K562 (cell line): ENCODE results near the gene XIRP2. TPM values are rescaled to one million over a fixed set of nuclear protein-coding genes. Genes with fewer than 3 reads are reported as not detected.

Experiments
- ATAC-seq: fragments of 200-7000 bp; cut with Tn5 transposase; 3 replicates; pipeline ENCODE4 v1.9.1; 2020; ENCODE audit warnings: moderate library complexity
- BruUV-seq: library from RNA; stranded (reverse); fragments of 400-500 nt; replicated peaks from 2 replicates; lab custom pipeline; 2021; lab: Mats Ljungman, UMichigan
- CTCF ChIA-PET: fragments of 300-600 bp; formaldehyde crosslinking; extraction: SDS; loops from one replicate; lab custom pipeline; 2021; ENCODE audit warnings: low intra/inter-chr PET ratio; lab: Yijun Ruan, JAX
- POLR2A ChIA-PET: fragments of 300-600, 350-650 bp; sonication (Branson Sonifier 250); formaldehyde crosslinking; extraction: SDS; loops from one replicate; lab custom pipeline; 2021; ENCODE audit warnings: antibody characterized with exemption, inconsistent platforms; lab: Yijun Ruan, JAX
- DNase-seq, 4 experiments: peaks; one replicate each; pipeline versions ENCODE4 v3.0.0 to v3.0.0-alpha.2; 2011 to 2018; ENCODE audit warnings: low spot score in 3 of 4, mixed read lengths in 3 of 4; ENCODE audit errors: extremely low read depth in 1 of 4
- FAIRE-seq: peaks from 2 replicates; lab custom pipeline; 2011; peaks lifted over from hg19 to GRCh38; lab: Jason Lieb, UNC
- H2AFZ ChIP-seq: 2 replicates; pipeline ENCODE4 v1.6.0; 2011; ENCODE audit warnings: low read depth, low read length, control low read depth, inconsistent platforms
- H3K27ac ChIP-seq: fragments of 200-600 bp; 3 replicates; pipeline ENCODE4 v1.8.0; 2011; ENCODE audit warnings: low read depth, mild to moderate bottlenecking, control low read depth, inconsistent platforms, low read length, moderate library complexity, mixed read lengths; ENCODE audit errors: extremely low read depth
- H3K27me3 ChIP-seq, 2 experiments: fragments of 300-600 bp in 1 of 2; 2 replicates in 1 of 2; 3 replicates in 1 of 2; pipeline versions ENCODE4 v1.6.0 to v1.8.0; 2011; ENCODE audit warnings: inconsistent platforms in 2 of 2, low read length in 2 of 2, mild to moderate bottlenecking in 1 of 2, mixed read lengths in 1 of 2, moderate library complexity in 1 of 2; ENCODE audit not compliant: control insufficient read depth in 2 of 2, insufficient read depth in 2 of 2
- H3K36me3 ChIP-seq: fragments of 300-600 bp; 3 replicates; pipeline ENCODE4 v1.8.0; 2011; ENCODE audit warnings: mild to moderate bottlenecking, low read length, inconsistent platforms; ENCODE audit not compliant: control insufficient read depth, insufficient read depth
- H3K4me1 ChIP-seq, 2 experiments: fragments of 200-600 bp in 1 of 2; replicated peaks in 1 of 2; 2 replicates in 1 of 2; 3 replicates in 1 of 2; pipeline versions ENCODE4 v1.5.1 to v1.8.0; 2011; ENCODE audit warnings: inconsistent platforms in 2 of 2, low read length in 2 of 2, mild to moderate bottlenecking in 1 of 2, mixed read lengths in 1 of 2, moderate library complexity in 1 of 2; ENCODE audit not compliant: control insufficient read depth in 2 of 2, insufficient read depth in 2 of 2
- H3K4me2 ChIP-seq: 2 replicates; pipeline ENCODE4 v1.6.1; 2011; ENCODE audit warnings: low read length, control low read depth, inconsistent platforms, mixed read lengths; ENCODE audit not compliant: insufficient read depth
- H3K4me3 ChIP-seq: fragments of 200-600 bp; sonication (generic), shearing (Covaris generic); 2 replicates; pipeline ENCODE4 v1.5.1; 2016; ENCODE audit warnings: control low read depth, inconsistent platforms
- H3K79me2 ChIP-seq: fragments of 200-600 bp; 3 replicates; pipeline ENCODE4 v1.8.0; 2011; ENCODE audit warnings: low read length, inconsistent platforms; ENCODE audit not compliant: control insufficient read depth, insufficient read depth
- H3K9ac ChIP-seq, 2 experiments: 2 replicates each; pipeline versions ENCODE4 v1.6.0 to v1.6.1; 2011; ENCODE audit warnings: low read depth in 2 of 2, low read length in 2 of 2, control low read depth in 1 of 2, inconsistent platforms in 1 of 2, mild to moderate bottlenecking in 1 of 2, mixed read lengths in 1 of 2; ENCODE audit not compliant: insufficient read depth in 1 of 2
- H3K9me1 ChIP-seq: one replicate; pipeline ENCODE4 v1.6.0; 2011; ENCODE audit warnings: inconsistent platforms, mild to moderate bottlenecking, low read length, moderate library complexity; ENCODE audit not compliant: control insufficient read depth, insufficient read depth
- H3K9me3 ChIP-seq: replicated peaks from 2 replicates; pipeline ENCODE4 v1.5.1; 2011; ENCODE audit warnings: low read depth, low read length, inconsistent platforms; ENCODE audit not compliant: control insufficient read depth, insufficient read depth
- H4K20me1 ChIP-seq: replicated peaks from 2 replicates; pipeline ENCODE4 v1.6.1; 2011; ENCODE audit warnings: low read length, inconsistent platforms, mixed read lengths; ENCODE audit not compliant: control insufficient read depth, insufficient read depth
- CC2D1A ChIP-seq: fragments of 450-650 bp; IDR thresholded peaks from 2 replicates; pipeline ENCODE4 v1.6.1; 2017; ENCODE audit warnings: mild to moderate bottlenecking
- CREB3 ChIP-seq: fragments of 450-650 bp; conservative IDR thresholded peaks from 2 replicates; pipeline ENCODE4 v1.6.1; 2016; ENCODE audit warnings: missing genetic modification characterization, low read depth, mild to moderate bottlenecking, missing compliant biosample characterization, moderate library complexity
- E2F5 ChIP-seq: sonication (generic); formaldehyde crosslinking; IDR thresholded peaks from 2 replicates; pipeline ENCODE4 v1.8.0; 2022; ENCODE audit warnings: mild to moderate bottlenecking, missing genetic modification reagents
- KLF6 ChIP-seq: fragments of 250-450 bp; sonication (Bioruptor Pico); IDR thresholded peaks from 2 replicates; pipeline ENCODE4 v1.4.0; 2020; ENCODE audit warnings: mild to moderate bottlenecking, moderate library complexity, borderline replicate concordance
- NKRF ChIP-seq: fragments of 450-650 bp; IDR thresholded peaks from 2 replicates; pipeline ENCODE4 v1.6.1; 2016; ENCODE audit warnings: borderline replicate concordance
- POLR2AphosphoS2 ChIP-seq: IDR thresholded peaks from 2 replicates; pipeline ENCODE4 v1.6.1; 2012; ENCODE audit warnings: low read length, improper control_type of control experiment
- POLR2G ChIP-seq: fragments of 200-400 bp; formaldehyde crosslinking; IDR thresholded peaks from 2 replicates; pipeline ENCODE4 v1.6.1; 2017; ENCODE audit warnings: low read depth, mild to moderate bottlenecking, antibody characterized with exemption, low read length, moderate library complexity
- SMAD1 ChIP-seq: fragments of 150-350 bp; IDR thresholded peaks from 2 replicates; pipeline ENCODE4 v1.6.1; 2014; ENCODE audit warnings: low read length, low read depth; ENCODE audit not compliant: partially characterized antibody
- SP2 ChIP-seq: IDR thresholded peaks from 2 replicates; pipeline ENCODE4 v1.6.1; 2011; ENCODE audit warnings: mild to moderate bottlenecking, low read depth, low read length, moderate library complexity; ENCODE audit not compliant: poor library complexity, severe bottlenecking; ENCODE audit errors: extremely low read depth
- ZNF197 ChIP-seq: fragments of 200-800 bp; sonication (Bioruptor generic); IDR thresholded peaks from 2 replicates; pipeline ENCODE4 v1.6.1; 2016; ENCODE audit warnings: low read depth, missing genetic modification characterization, missing compliant biosample characterization
- ZNF444 ChIP-seq: fragments of 250-450 bp; sonication (Bioruptor Pico); IDR thresholded peaks from 2 replicates; pipeline ENCODE4 v1.4.0; 2020; ENCODE audit warnings: mild to moderate bottlenecking, moderate library complexity
- WGBS: fragments of 100-300 bp; shearing (Covaris generic); methylation state at CpG from one replicate; pipeline ENCODE4 v1.1.6; 2016; ENCODE audit warnings: low coverage, mixed read lengths; ENCODE audit not compliant: insufficient coverage; ENCODE audit errors: missing lambda C conversion rate; 5-methylcytosine and 5-hydroxymethylcytosine counted together
- in situ Hi-C: fragments of 300-500 bp; cut with MboI; formaldehyde crosslinking; loops from 4 replicates; pipeline ENCODE4 v1.15.0; 2018; ENCODE audit warnings: inconsistent platforms, mixed read lengths
- intact Hi-C: fragments of 100-400 bp; cut with micrococcal nuclease; formaldehyde crosslinking; loops from 2 replicates; pipeline ENCODE4 v1.14.2; 2022
- polyA plus RNA-seq, 8 experiments: library from polyadenylated mRNA; depleted of rRNA in 4 of 8; stranded (reverse) in 5 of 8; unstranded in 3 of 8; fragments of >200 nt; fragmentation: Nextera tagmentation in 2 of 8; fragmentation: Illumina TruSeq in 1 of 8; extraction: Ambion mirVana in 2 of 8; extraction: Trizol in 1 of 8; gene quantifications; 2 replicates each; pipeline versions ENCODE4 v1.2.1 to v1.2.3, GENCODE V29; 2011 to 2014; ENCODE audit warnings: inconsistent platforms in 1 of 8, missing spikeins in 1 of 8
- total RNA-seq, 7 experiments: library from RNA; depleted of rRNA in 6 of 7; stranded (reverse); fragments of >200 nt in 6 of 7; fragmentation: Illumina TruSeq in 2 of 7; extraction: Trizol in 2 of 7; gene quantifications; 2 replicates each; pipeline versions ENCODE4 v1.2.1 to v1.2.3, GENCODE V29; 2011 to 2021; ENCODE audit warnings: low replicate concordance in 1 of 7
- TF ChIP-seq, protein P1 (sequence below): sonication (generic); formaldehyde crosslinking; IDR thresholded peaks from 2 replicates; pipeline ENCODE4 v1.8.0; 2023; ENCODE audit warnings: mild to moderate bottlenecking, missing genetic modification reagents
- TF ChIP-seq, protein P2 (sequence below): fragments of 250-450 bp; sonication (Bioruptor Pico); IDR thresholded peaks from 2 replicates; pipeline ENCODE4 v1.5.0; 2021

Gene XIRP2
- total and polyA plus RNA-seq, 9 of the 15 experiments (the other 6 are each of a cell fraction or from before 2014, with no cell fraction given) = 0.04 to 0.10 (median 0.04) TPM; not detected in 2

- no peak for TF ChIP-seq NKRF
- TF ChIP-seq KLF6 (CRISPR knock-in tag) = no peak
- TF ChIP-seq CREB3 (tag) = no peak
- TF ChIP-seq POLR2AphosphoS2 = no peak
These were observed 263.6 kb downstream of the XIRP2 start (continued) for GRCh38 chr2:167151894-167152293.

GRCh38 chr2:167157523-167157922, 269.2 kb downstream of the XIRP2 start:
- no peaks in the 10 kb centered on the region for H3K79me2 ChIP-seq
- no peak overlapping the region for H3K4me2 ChIP-seq
- ChIA-PET CTCF (no interaction called here), POLR2A (no interaction called here)
- no peaks in the 10 kb centered on the region; the same call in 1 of the 2 replicates for H3K9me3 ChIP-seq
- no peaks in the 10 kb centered on the region for H3K4me1 ChIP-seq
- no peaks in the 10 kb centered on the region for H3K36me3 ChIP-seq
- H4K20me1 ChIP-seq = no peaks in the 10 kb centered on the region
- ATAC-seq (no peak), FAIRE-seq (no peak), DNase-seq (no peak)
- no TSS peak for BruUV-seq
- H3K27me3 ChIP-seq = no peaks in the 10 kb centered on the region
- TF ChIP-seq SP2 = no peak
- TF ChIP-seq, protein P1, sequence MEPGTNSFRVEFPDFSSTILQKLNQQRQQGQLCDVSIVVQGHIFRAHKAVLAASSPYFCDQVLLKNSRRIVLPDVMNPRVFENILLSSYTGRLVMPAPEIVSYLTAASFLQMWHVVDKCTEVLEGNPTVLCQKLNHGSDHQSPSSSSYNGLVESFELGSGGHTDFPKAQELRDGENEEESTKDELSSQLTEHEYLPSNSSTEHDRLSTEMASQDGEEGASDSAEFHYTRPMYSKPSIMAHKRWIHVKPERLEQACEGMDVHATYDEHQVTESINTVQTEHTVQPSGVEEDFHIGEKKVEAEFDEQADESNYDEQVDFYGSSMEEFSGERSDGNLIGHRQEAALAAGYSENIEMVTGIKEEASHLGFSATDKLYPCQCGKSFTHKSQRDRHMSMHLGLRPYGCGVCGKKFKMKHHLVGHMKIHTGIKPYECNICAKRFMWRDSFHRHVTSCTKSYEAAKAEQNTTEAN (CRISPR knock-in tag) = no peak
- TF ChIP-seq, protein P2, sequence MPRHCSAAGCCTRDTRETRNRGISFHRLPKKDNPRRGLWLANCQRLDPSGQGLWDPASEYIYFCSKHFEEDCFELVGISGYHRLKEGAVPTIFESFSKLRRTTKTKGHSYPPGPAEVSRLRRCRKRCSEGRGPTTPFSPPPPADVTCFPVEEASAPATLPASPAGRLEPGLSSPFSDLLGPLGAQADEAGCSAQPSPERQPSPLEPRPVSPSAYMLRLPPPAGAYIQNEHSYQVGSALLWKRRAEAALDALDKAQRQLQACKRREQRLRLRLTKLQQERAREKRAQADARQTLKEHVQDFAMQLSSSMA (CRISPR knock-in tag) = no peak
- no peak for TF ChIP-seq SMAD1
- no peak for TF ChIP-seq ZNF197 (CRISPR knock-in tag)
- TF ChIP-seq ZNF444 (CRISPR knock-in tag) = no peak
- TF ChIP-seq POLR2G = no peak
- no peak for TF ChIP-seq E2F5 (CRISPR knock-in tag)
- TF ChIP-seq CC2D1A = no peak
- no peak overlapping the region for H3K4me3 ChIP-seq
- 0% methylated on average over 1 of the region's 1 CpG for WGBS
- no peak overlapping the region for H3K27ac ChIP-seq
- H3K9me1 ChIP-seq = no peaks in the 10 kb centered on the region
- no peak overlapping the region for H3K9ac ChIP-seq
- no peak overlapping the region for H2AFZ ChIP-seq
- in situ Hi-C loops = no loop called here
- intact Hi-C loops = no loop called here
